NCI-H460 (cell line): ENCODE measurements around the gene MYCN. TPM values are rescaled to one million over a fixed set of nuclear protein-coding genes. Genes with fewer than 3 reads are reported as not detected.
"Not testable (repeated sequence)": the region's sequence is repeated elsewhere in the genome, so short reads cannot be mapped to it uniquely, and the experiment has no call there.

Experiments used
- DNase-seq: peaks from one replicate; pipeline ENCODE4 v3.0.0-alpha.2; 2016; ENCODE audit warnings: low read depth; ENCODE audit errors: extremely low read depth
- polyA plus RNA-seq: library from polyadenylated mRNA; depleted of rRNA; stranded (reverse); fragments of >200 nt; gene quantifications from 2 replicates; pipeline ENCODE4 v1.2.3, GENCODE V29; 2014; cell fraction: nucleus; rRNA removed
- total RNA-seq: library from RNA; depleted of rRNA; stranded (reverse); fragments of >200 nt; shearing (Covaris generic); gene quantifications from 2 replicates; pipeline ENCODE4 v1.2.3, GENCODE V29; 2014; rRNA removed

Gene MYCN
- total RNA-seq: 0.12 TPM in 1 of 2 replicates, not detected in the other
- polyA plus RNA-seq: not detected in 2 replicates

GRCh38 chr2:15939854-15940660 is at the start of gene MYCN:
Gene MYCN (plus strand): TSS chr2:15940550. CDS start chr2:15942065, 1,515 bp downstream.
- peak; percentile 40 for DNase-seq

GRCh38 chr2:15890936-15891905 is 49.1 kb upstream of the MYCN start:
- DNase-seq: no peak

DNA sequence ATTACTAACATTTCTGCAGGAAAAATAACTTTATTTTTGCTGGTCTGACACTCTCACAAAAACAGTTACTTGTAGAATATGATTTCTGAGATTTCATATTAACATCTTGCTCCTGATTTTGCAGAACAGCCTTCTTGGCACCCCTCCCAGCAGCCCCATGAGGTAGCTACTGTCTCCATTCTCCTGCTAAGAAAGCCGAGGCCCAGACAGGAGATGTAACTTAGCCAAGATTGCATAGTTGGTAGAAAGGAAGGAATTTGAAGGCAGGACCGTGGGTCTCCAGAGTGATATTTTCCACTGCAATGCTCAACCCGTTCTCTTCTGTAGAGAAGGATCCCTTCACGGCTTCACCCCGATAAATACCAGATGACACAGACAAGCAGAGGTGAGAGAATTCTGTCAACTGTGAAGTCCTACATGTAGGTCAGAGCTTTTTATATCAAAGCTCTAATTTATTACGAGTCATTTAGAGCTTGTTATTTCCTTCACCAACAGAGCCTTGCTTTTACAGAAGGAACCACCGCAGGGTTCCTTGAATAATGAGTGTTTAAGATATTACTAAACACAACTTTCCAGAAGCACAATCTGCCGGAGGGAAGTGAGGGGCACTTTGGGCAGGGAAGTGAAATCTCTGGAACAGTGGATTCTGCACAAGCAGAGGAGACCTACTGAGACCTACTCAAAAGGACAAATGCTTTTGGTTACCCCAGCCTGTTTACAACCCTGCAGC is 48.0 kb upstream of the MYCN start:
- no peak for DNase-seq

GRCh38 chr2:15893085-15893484 is 47.3 kb upstream of the MYCN start:
- no peak for DNase-seq

- no peak for DNase-seq
These were observed 46.5 kb upstream of the MYCN start for GRCh38 chr2:15893689-15894480.

GRCh38 chr2:15894481-15895144 is 45.7 kb upstream of the MYCN start:
- DNase-seq: no peak

GRCh38 chr2:15895615-15896469 is 44.5 kb upstream of the MYCN start:
- no peak for DNase-seq

GRCh38 chr2:15896859-15897258 is 43.5 kb upstream of the MYCN start:
- no peak for DNase-seq

- DNase-seq: no peak
These were observed 42.8 kb upstream of the MYCN start for GRCh38 chr2:15897431-15898098.

GRCh38 chr2:15899327-15899612 is 41.1 kb upstream of the MYCN start:
- DNase-seq: no peak

GRCh38 chr2:15899751-15900493 is 40.4 kb upstream of the MYCN start:
- no peak for DNase-seq

DNA sequence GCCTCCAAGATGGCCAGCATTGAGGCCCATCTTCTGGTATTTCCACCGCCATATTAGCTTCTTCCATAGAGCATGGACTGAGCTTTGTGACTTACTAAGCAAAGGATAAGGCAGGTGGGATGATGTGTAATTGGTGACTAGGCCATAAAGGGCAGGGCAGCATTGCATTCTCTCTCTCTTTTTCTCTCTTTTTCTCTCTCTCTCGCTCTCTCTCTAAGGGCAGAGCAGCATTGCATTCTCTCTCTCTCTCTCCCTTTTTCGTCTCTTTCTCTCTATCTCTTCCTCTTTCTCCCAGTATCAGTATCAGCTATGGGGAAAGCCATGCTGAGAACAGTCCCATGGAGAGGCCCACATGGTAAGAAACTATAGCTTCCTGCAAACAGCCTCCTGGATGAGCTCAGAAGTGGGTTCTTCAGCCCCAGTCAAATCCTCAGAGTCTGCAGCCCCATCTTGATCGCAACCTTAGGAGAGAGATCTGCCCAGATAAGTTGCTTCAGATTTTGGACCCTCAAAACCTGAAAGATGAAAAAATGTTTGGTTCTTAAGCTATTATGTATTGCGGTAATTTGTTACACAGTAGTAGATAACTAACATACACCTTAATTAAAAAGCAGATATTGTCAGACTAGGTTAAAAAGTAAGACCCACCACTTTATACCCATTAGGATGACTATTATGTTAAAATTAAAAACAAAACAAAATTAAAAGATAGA is 39.1 kb upstream of the MYCN start:
- DNase-seq: no peak

- no peak for DNase-seq
These were observed 38.6 kb upstream of the MYCN start for GRCh38 chr2:15901808-15902130.

DNA sequence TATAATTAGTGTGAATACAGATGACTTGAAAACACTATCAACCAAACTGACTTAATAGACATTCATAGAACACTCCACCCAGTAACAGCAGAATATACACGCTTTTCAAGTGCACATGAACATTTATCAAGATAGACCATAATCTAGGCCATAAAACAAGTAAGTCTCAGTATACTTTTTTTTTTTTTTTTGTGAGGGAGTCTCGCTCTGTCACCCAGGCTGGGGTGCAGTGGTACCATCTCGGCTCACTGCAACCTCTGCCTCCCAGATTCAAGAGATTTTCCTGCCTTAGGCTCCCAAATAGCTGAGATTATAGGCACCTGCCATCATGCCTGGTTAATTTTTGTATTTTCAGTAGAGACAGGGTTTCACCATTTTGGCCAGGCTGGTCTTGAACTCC is 36.4 kb upstream of the MYCN start:
- not testable (repeated sequence) for DNase-seq

- DNase-seq: no peak
These were observed 35.1 kb upstream of the MYCN start for GRCh38 chr2:15905267-15905645.

GRCh38 chr2:15905986-15906491 is 34.3 kb upstream of the MYCN start:
- DNase-seq: no peak

GRCh38 chr2:15906778-15907177 is 33.6 kb upstream of the MYCN start:
- no peak for DNase-seq
